IMR-90 (cell line): ENCODE results near the gene TEX28. TPM values are rescaled to one million over a fixed set of nuclear protein-coding genes. Genes with fewer than 3 reads are reported as not detected.

Experiments
- ATAC-seq: fragments of 200-7000 bp; cut with Tn5 transposase; 2 replicates; pipeline ENCODE4 v1.9.1; 2020; ENCODE audit warnings: low read depth, mild to moderate bottlenecking, moderate library complexity
- BruUV-seq: library from RNA; stranded (reverse); fragments of 400-500 nt; replicated peaks from 2 replicates; lab custom pipeline; 2021; lab: Mats Ljungman, UMichigan
- CTCF ChIA-PET: fragments of 300-600 bp; formaldehyde crosslinking; extraction: SDS; loops from one replicate; lab custom pipeline; 2021; ENCODE audit warnings: antibody characterized with exemption; lab: Yijun Ruan, JAX
- POLR2A ChIA-PET: fragments of 300-600 bp; sonication (Branson Sonifier 250); formaldehyde crosslinking; loops from one replicate; lab custom pipeline; 2022; ENCODE audit warnings: antibody characterized with exemption; ENCODE audit not compliant: unreplicated experiment; lab: Charles Lee
- DNase-seq: peaks from one replicate; pipeline ENCODE4 v3.0.0; 2013
- H2AFZ ChIP-seq: replicated peaks from 2 replicates; pipeline ENCODE3; 2013; ENCODE audit warnings: low read length, mild to moderate bottlenecking; ENCODE audit not compliant: poor library complexity
- H2AK5ac ChIP-seq: 2 replicates; pipeline ENCODE4 v1.6.1; 2013; ENCODE audit warnings: low read depth, low read length, inconsistent platforms
- H2AK9ac ChIP-seq: replicated peaks from 2 replicates; pipeline ENCODE3; 2013; ENCODE audit warnings: mild to moderate bottlenecking, low read depth, low read length, moderate library complexity; ENCODE audit not compliant: poor library complexity
- H2BK120ac ChIP-seq: 2 replicates; pipeline ENCODE4 v1.6.1; 2013; ENCODE audit warnings: low read depth, low read length, inconsistent platforms
- H2BK15ac ChIP-seq: 3 replicates; pipeline ENCODE4 v1.6.1; 2013; ENCODE audit warnings: low read depth, low read length, inconsistent platforms
- H2BK20ac ChIP-seq: 2 replicates; pipeline ENCODE4 v1.6.1; 2013; ENCODE audit warnings: low read depth, mild to moderate bottlenecking, inconsistent platforms, low read length, moderate library complexity
- H2BK5ac ChIP-seq: 2 replicates; pipeline ENCODE4 v1.6.1; 2013; ENCODE audit warnings: mild to moderate bottlenecking, low read depth, low read length, inconsistent platforms; ENCODE audit not compliant: poor library complexity, severe bottlenecking
- H3K14ac ChIP-seq: replicated peaks from 2 replicates; pipeline ENCODE4 v1.6.1; 2013; ENCODE audit warnings: low read depth, low read length, inconsistent platforms
- H3K18ac ChIP-seq: 2 replicates; pipeline ENCODE4 v1.6.1; 2013; ENCODE audit warnings: low read depth, low read length, control low read depth
- H3K23ac ChIP-seq: 2 replicates; pipeline ENCODE4 v1.6.1; 2013; ENCODE audit warnings: low read depth, low read length, inconsistent platforms
- H3K27ac ChIP-seq: 2 replicates; pipeline ENCODE4 v1.5.1; 2013; ENCODE audit warnings: mild to moderate bottlenecking, control low read depth, low read length; ENCODE audit not compliant: insufficient read depth
- H3K27me3 ChIP-seq: 2 replicates; pipeline ENCODE4 v1.6.1; 2013; ENCODE audit warnings: low read length; ENCODE audit not compliant: control insufficient read depth, insufficient read depth
- H3K36me3 ChIP-seq: 2 replicates; pipeline ENCODE4 v1.6.1; 2013; ENCODE audit warnings: low read length, mixed read lengths; ENCODE audit not compliant: control insufficient read depth, insufficient read depth
- H3K4ac ChIP-seq: 2 replicates; pipeline ENCODE4 v1.6.1; 2013; ENCODE audit warnings: low read depth, low read length, inconsistent platforms
- H3K4me1 ChIP-seq: 2 replicates; pipeline ENCODE4 v1.6.1; 2013; ENCODE audit warnings: low read length, mixed read lengths; ENCODE audit not compliant: control insufficient read depth, insufficient read depth
- H3K4me2 ChIP-seq: 2 replicates; pipeline ENCODE4 v1.6.1; 2013; ENCODE audit warnings: low read depth, mild to moderate bottlenecking, control low read depth, low read length, moderate library complexity
- H3K4me3 ChIP-seq: 2 replicates; pipeline ENCODE4 v1.5.1; 2013; ENCODE audit warnings: low read depth, mild to moderate bottlenecking, control low read depth, low read length, moderate library complexity; ENCODE audit not compliant: insufficient read depth
- H3K56ac ChIP-seq: 2 replicates; pipeline ENCODE4 v1.6.1; 2013; ENCODE audit warnings: low read length, inconsistent platforms; ENCODE audit not compliant: insufficient read depth; ENCODE audit errors: extremely low read depth
- H3K79me1 ChIP-seq, 2 experiments: 2 replicates each; pipeline ENCODE4 v1.6.1; 2013; ENCODE audit warnings: low read length in 2 of 2, inconsistent platforms in 1 of 2, low read depth in 1 of 2
- H3K9ac ChIP-seq: 2 replicates; pipeline ENCODE4 v1.6.1; 2013; ENCODE audit warnings: low read depth, low read length, control low read depth
- H3K9me1 ChIP-seq: 2 replicates; pipeline ENCODE4 v1.6.1; 2013; ENCODE audit warnings: low read length, inconsistent platforms; ENCODE audit not compliant: insufficient read depth
- H3K9me3 ChIP-seq: 2 replicates; pipeline ENCODE4 v1.6.1; 2013; ENCODE audit warnings: low read length; ENCODE audit not compliant: control insufficient read depth, insufficient read depth
- H4K20me1 ChIP-seq: 2 replicates; pipeline ENCODE4 v1.6.1; 2013; ENCODE audit warnings: low read length, inconsistent platforms; ENCODE audit not compliant: insufficient read depth
- H4K5ac ChIP-seq: 2 replicates; pipeline ENCODE4 v1.6.1; 2013; ENCODE audit warnings: mild to moderate bottlenecking, low read depth, low read length, control low read depth
- H4K8ac ChIP-seq, 2 experiments: 2 replicates each; pipeline ENCODE4 v1.6.1; 2013; ENCODE audit warnings: low read depth in 2 of 2, low read length in 2 of 2, control low read depth in 1 of 2, inconsistent platforms in 1 of 2
- H4K91ac ChIP-seq: 2 replicates; pipeline ENCODE4 v1.6.1; 2013; ENCODE audit warnings: low read depth, low read length, inconsistent platforms; ENCODE audit not compliant: insufficient read depth
- CEBPB ChIP-seq: IDR thresholded peaks from 2 replicates; pipeline ENCODE4 v1.6.1; 2012; ENCODE audit warnings: low read depth, low read length, improper control_type of control experiment
- CHD1 ChIP-seq: IDR thresholded peaks from 2 replicates; pipeline ENCODE4 v1.6.1; 2012; ENCODE audit warnings: low read depth, low read length, improper control_type of control experiment
- FOS ChIP-seq: fragments of 150-350 bp; IDR thresholded peaks from 2 replicates; pipeline ENCODE4 v1.6.1; 2016; ENCODE audit warnings: low read depth, low read length
- MAFK ChIP-seq: IDR thresholded peaks from 2 replicates; pipeline ENCODE4 v1.6.1; 2012; ENCODE audit warnings: low read depth, low read length, improper control_type of control experiment
- MAZ ChIP-seq: IDR thresholded peaks from 2 replicates; pipeline ENCODE4 v1.6.1; 2012; ENCODE audit warnings: low read depth, mild to moderate bottlenecking, low read length, improper control_type of control experiment, moderate library complexity, borderline replicate concordance
- MXI1 ChIP-seq: IDR thresholded peaks from 2 replicates; pipeline ENCODE4 v1.6.1; 2012; ENCODE audit warnings: low read depth, mild to moderate bottlenecking, low read length, moderate library complexity, borderline replicate concordance
- POLR2A ChIP-seq: IDR thresholded peaks from 2 replicates; pipeline ENCODE4 v1.6.1; 2012; ENCODE audit warnings: mild to moderate bottlenecking, low read depth, low read length
- RAD21 ChIP-seq: IDR thresholded peaks from 2 replicates; pipeline ENCODE4 v1.6.1; 2012; ENCODE audit warnings: low read length, improper control_type of control experiment
- RCOR1 ChIP-seq: IDR thresholded peaks from 2 replicates; pipeline ENCODE4 v1.6.1; 2012; ENCODE audit warnings: mild to moderate bottlenecking, low read length, improper control_type of control experiment; ENCODE audit not compliant: insufficient replicate concordance
- SMC3 ChIP-seq: fragments of 150-350 bp; IDR thresholded peaks from 2 replicates; pipeline ENCODE4 v1.6.1; 2016; ENCODE audit warnings: low read depth, mild to moderate bottlenecking, antibody characterized with exemption, low read length, moderate library complexity
- WGBS, 2 experiments: methylation state at CpG; one replicate each; pipeline versions ENCODE4 v1.1.5 to v1.1.7; 2013; ENCODE audit warnings: missing lambda C conversion rate in 2 of 2; ENCODE audit not compliant: insufficient read length in 1 of 2; ENCODE audit errors: extremely low coverage in 2 of 2; 5-methylcytosine and 5-hydroxymethylcytosine counted together
- dilution Hi-C: fragments of 300-500 bp; cut with HindIII; formaldehyde crosslinking; loops from one replicate; pipeline ENCODE4 v1.14.3; 2018; ENCODE audit warnings: low sequenced_read_pairs; ENCODE audit not compliant: unreplicated experiment
- in situ Hi-C: fragments of 300-500 bp; cut with MboI; formaldehyde crosslinking; loops from 3 replicates; pipeline ENCODE4 v1.14.3; 2019; ENCODE audit warnings: low sequenced_read_pairs, inconsistent platforms, mixed read lengths
- intact Hi-C: fragments of 100-400 bp; cut with micrococcal nuclease; formaldehyde crosslinking; loops from 2 replicates; pipeline ENCODE4 v1.10.0; 2022
- polyA plus RNA-seq, 3 experiments: library from polyadenylated mRNA; depleted of rRNA; stranded (reverse); fragments of >200 nt; gene quantifications; 2 replicates each; pipeline ENCODE4 v1.2.3, GENCODE V29; 2012; ENCODE audit warnings: low replicate concordance in 1 of 3
- total RNA-seq: library from RNA; depleted of rRNA; stranded (reverse); fragments of >200 nt; gene quantifications from 2 replicates; pipeline ENCODE4 v1.2.3, GENCODE V29; 2012

TEX28 gene
- total and polyA plus RNA-seq, 2 of the 4 experiments (the other 2 are of a cell fraction), result not detected

GRCh38 chrX:154298312-154298711 is 3.4 kb upstream of the TEX28 start:
- H3K4me1 ChIP-seq, result no peaks in the 10 kb centered on the region
- H3K4ac ChIP-seq, result no peak overlapping the region
- no peak overlapping the region for H3K18ac ChIP-seq
- H3K23ac ChIP-seq, result no peak overlapping the region
- DNase-seq (no peak), ATAC-seq (no peak)
- TF ChIP-seq CHD1, result no peak
- TF ChIP-seq CEBPB, result no peak
- no peak for TF ChIP-seq MAZ
- TF ChIP-seq RAD21, result no peak
- TF ChIP-seq POLR2A, result no peak
- TF ChIP-seq FOS, result no peak
- no peak for TF ChIP-seq MXI1
- TF ChIP-seq MAFK, result no peak
- no peak for TF ChIP-seq RCOR1
- no peak for TF ChIP-seq SMC3
- H4K20me1 ChIP-seq, result no peaks in the 10 kb centered on the region
- no peak overlapping the region for H3K9ac ChIP-seq
- H3K27ac ChIP-seq, result no peak overlapping the region
- no peak overlapping the region for H3K4me2 ChIP-seq
- dilution Hi-C loops, result no loop called here
- H4K91ac ChIP-seq, result no peak overlapping the region
- CTCF ChIA-PET, result no interaction called here
- no peak overlapping the region for H2BK15ac ChIP-seq
- no peak overlapping the region for H2AK9ac ChIP-seq
- no peaks in the 10 kb centered on the region for H3K79me1 ChIP-seq
- in situ Hi-C loops, result no loop called here
- H2AFZ ChIP-seq, result no peak overlapping the region
- BruUV-seq, result no TSS peak
- no peak overlapping the region for H2BK5ac ChIP-seq
- no peaks in the 10 kb centered on the region for H3K9me1 ChIP-seq
- no peak overlapping the region for H2BK20ac ChIP-seq
- 40% methylated on average over 1 of the region's 7 CpGs; no CpG with 5 or more reads in 1 of the 2 experiments for WGBS, 2 experiments
- H3K56ac ChIP-seq, result no peak overlapping the region
- intact Hi-C loops, result no loop called here
- peaks cover 2% of the 10 kb centered on the region; the same call in 1 of the 2 replicates for H3K27me3 ChIP-seq
- H4K8ac ChIP-seq, result no peak overlapping the region
- no peak overlapping the region for H3K14ac ChIP-seq
- H3K9me3 ChIP-seq, result peaks cover 4% of the 10 kb centered on the region; the same call in 1 of the 2 replicates
- POLR2A ChIA-PET, result no interaction called here
- no peaks in the 10 kb centered on the region for H3K36me3 ChIP-seq
- no peak overlapping the region for H2AK5ac ChIP-seq
- no peak overlapping the region for H3K4me3 ChIP-seq
- no peak overlapping the region for H2BK120ac ChIP-seq
- H4K5ac ChIP-seq, result no peak overlapping the region
